Activated naive CD8-positive, alpha-beta T cell treated with anti-CD3 and anti-CD28 coated beads for 36 hours (primary cell): ENCODE data around the gene ZC3H6. TPM values are rescaled to one million over a fixed set of nuclear protein-coding genes. Genes with fewer than 3 reads are reported as not detected.
A peak's percentile ranks its signal among the peaks of the same experiment; 100 is the strongest.
"Not testable (repeated sequence)": the region's sequence is repeated elsewhere in the genome, so short reads cannot be mapped to it uniquely, and the experiment has no call there.

Experiments
- DNase-seq: peaks from one replicate; pipeline ENCODE4 v3.0.0; 2021
- H3K27ac Mint-ChIP-seq: one replicate; pipeline ENCODE4 v1.8.0; 2022; ENCODE audit warnings: mild to moderate bottlenecking, moderate library complexity, mixed read lengths
- H3K27me3 Mint-ChIP-seq: one replicate; pipeline ENCODE4 v1.8.0; 2022; ENCODE audit warnings: mild to moderate bottlenecking, mixed read lengths
- H3K36me3 Mint-ChIP-seq: one replicate; pipeline ENCODE4 v1.8.0; 2021; ENCODE audit warnings: mild to moderate bottlenecking, mixed read lengths
- H3K4me1 Mint-ChIP-seq: one replicate; pipeline ENCODE4 v1.8.0; 2021; ENCODE audit warnings: mixed read lengths
- H3K4me3 Mint-ChIP-seq: one replicate; pipeline ENCODE4 v1.8.0; 2022; ENCODE audit warnings: mild to moderate bottlenecking, moderate library complexity, mixed read lengths
- H3K9me3 Mint-ChIP-seq: one replicate; pipeline ENCODE4 v1.8.0; 2022; ENCODE audit warnings: mixed read lengths
- total RNA-seq, 2 experiments: library from RNA; stranded (reverse); gene quantifications; one replicate each; pipeline ENCODE4 v1.2.3, GENCODE V29; 2021

The ZC3H6 gene
- total RNA-seq, 2 experiments from 2014 or later: 7.6 to 7.7 TPM

DNA sequence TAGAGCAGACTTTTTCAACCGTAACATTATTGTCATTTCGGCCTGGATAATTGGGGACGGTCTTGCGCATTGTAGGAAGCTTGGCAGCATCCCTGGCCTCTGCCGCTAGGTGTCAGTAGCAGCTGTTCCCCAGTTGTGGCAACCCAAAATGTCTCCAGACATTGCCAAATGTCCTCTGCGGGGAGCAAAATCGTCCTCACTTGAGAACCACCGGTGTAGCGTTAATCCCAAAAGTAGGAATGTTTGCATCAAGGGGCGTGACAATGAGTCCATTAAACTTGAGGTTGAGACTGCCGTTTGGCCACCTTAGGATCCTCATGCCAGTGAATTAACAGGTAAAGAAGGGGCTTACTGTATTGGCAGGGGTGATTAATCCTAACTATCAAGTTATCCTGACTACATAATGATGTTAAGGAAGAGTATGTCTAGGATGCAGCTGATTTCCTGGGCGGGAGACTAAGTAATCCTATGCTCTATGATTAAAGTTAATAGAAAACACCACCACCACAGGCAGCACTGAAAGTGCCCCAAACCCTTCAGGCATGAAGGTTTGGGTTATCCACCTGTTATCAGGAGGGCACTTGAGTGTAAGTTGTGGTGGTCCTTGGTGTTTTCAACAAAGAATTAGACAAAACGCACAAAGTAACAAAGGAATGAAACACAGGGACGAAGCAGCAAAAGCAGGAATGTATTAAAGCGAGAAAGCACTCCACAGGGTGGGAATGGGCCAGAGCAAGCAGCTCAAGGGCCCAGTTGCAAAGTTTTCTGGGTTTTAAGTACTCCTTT, 15.7 kb upstream of the ZC3H6 start:
- peak; percentile 79 for DNase-seq
- H3K27me3 Mint-ChIP-seq: peaks cover 5% of the 10 kb centered on the region
- peak overlapping the region; percentile 65 for H3K27ac Mint-ChIP-seq
- H3K36me3 Mint-ChIP-seq: no peaks in the 10 kb centered on the region
- H3K4me3 Mint-ChIP-seq: peak overlapping the region; percentile 55
- H3K4me1 Mint-ChIP-seq: peaks cover 15% of the 10 kb centered on the region
- H3K9me3 Mint-ChIP-seq: peaks cover 5% of the 10 kb centered on the region

DNA sequence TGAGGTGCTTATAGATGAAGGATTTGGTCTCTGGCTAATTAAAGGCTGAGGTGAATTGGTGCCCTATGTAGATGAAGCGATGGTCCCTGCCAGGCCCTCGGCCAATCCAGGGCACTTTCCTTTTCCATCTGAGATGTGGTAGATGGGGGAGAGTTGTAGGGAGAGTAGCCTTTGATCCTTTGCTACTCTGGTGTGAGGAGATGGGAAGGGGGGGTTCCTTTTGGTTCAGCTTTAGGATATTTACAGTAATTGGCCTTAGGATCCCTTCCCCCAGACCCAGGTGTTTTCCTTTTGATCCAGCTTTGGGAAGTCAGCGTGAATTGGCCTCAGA, 15.1 kb upstream of the ZC3H6 start:
- H3K27ac Mint-ChIP-seq: no peak overlapping the region
- H3K9me3 Mint-ChIP-seq: peaks cover 5% of the 10 kb centered on the region
- no peak for DNase-seq
- no peak overlapping the region for H3K4me3 Mint-ChIP-seq
- peaks cover 15% of the 10 kb centered on the region for H3K4me1 Mint-ChIP-seq
- H3K27me3 Mint-ChIP-seq: peaks cover 5% of the 10 kb centered on the region
- no peaks in the 10 kb centered on the region for H3K36me3 Mint-ChIP-seq

DNA sequence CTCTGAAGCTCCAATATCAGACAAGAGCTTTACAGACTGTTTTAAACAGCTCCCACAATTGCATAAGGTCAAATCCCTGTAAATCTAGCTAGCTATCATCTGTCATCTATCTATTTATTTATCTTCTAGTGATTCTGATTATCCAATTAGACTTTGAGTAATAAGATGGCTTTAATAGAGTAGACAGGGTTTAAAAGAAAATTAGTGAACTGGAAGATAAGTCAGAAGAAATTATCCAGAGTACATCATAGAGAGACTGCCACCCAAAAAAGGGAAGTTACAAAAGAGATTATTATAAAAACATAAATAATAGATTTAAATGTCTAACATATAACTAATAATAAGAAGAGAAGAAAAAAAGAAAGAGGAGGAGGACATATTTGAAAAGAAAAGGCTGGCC, 12.5 kb upstream of the ZC3H6 start:
- DNase-seq: no peak
- H3K9me3 Mint-ChIP-seq: peaks cover 5% of the 10 kb centered on the region
- no peak overlapping the region for H3K4me3 Mint-ChIP-seq
- peaks cover 15% of the 10 kb centered on the region for H3K4me1 Mint-ChIP-seq
- H3K27ac Mint-ChIP-seq: no peak overlapping the region
- peaks cover 5% of the 10 kb centered on the region for H3K27me3 Mint-ChIP-seq
- no peaks in the 10 kb centered on the region for H3K36me3 Mint-ChIP-seq

DNA sequence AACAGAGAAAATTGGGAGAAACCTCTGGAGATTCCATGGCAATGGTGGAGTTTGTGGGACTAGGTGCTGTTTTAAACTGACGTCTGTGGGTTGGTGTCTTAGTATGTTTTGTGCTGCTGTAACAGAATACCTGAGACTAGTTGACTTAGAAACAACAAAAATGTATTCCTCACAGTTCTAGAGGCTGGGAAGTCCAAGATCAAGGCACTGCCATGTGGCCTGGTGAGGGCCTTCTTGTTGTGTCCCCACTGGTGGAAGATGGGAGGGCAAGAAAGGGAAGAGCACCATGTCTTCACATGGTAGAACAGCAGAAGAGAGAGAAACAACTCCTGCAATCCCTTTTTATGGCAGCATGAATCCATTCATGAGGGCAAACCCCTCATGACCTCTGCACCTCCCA, 6.8 kb upstream of the ZC3H6 start:
- H3K4me3 Mint-ChIP-seq: no peak overlapping the region
- peaks cover 3% of the 10 kb centered on the region for H3K36me3 Mint-ChIP-seq
- no peaks in the 10 kb centered on the region for H3K27me3 Mint-ChIP-seq
- no peak overlapping the region for H3K27ac Mint-ChIP-seq
- peaks cover 7% of the 10 kb centered on the region for H3K4me1 Mint-ChIP-seq
- peaks cover 8% of the 10 kb centered on the region for H3K9me3 Mint-ChIP-seq
- DNase-seq: no peak

DNA sequence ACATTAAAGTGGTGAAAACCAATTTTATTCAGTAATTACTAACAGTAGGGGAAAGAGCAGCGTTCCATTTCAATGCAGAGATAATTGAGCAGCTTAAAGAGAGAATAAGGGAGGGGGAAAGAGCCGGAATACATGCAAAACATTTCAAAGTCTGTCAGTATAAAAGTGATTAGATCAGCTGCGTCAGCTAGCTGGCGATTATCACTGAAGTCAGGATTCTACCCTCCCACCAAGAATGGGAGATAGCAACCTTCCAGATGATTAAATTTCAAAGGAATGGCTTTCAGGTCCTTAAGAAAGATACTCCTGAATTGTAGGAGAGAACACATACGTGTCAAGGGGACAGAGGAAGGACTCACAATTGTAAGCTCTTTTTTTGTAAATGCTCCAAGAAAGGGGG, 2.7 kb upstream of the ZC3H6 start:
- H3K27ac Mint-ChIP-seq: no peak overlapping the region
- H3K9me3 Mint-ChIP-seq: peaks cover 8% of the 10 kb centered on the region
- no peaks in the 10 kb centered on the region for H3K27me3 Mint-ChIP-seq
- no peak for DNase-seq
- H3K4me3 Mint-ChIP-seq: no peak overlapping the region
- peaks cover 3% of the 10 kb centered on the region for H3K36me3 Mint-ChIP-seq
- H3K4me1 Mint-ChIP-seq: peaks cover 9% of the 10 kb centered on the region

DNA sequence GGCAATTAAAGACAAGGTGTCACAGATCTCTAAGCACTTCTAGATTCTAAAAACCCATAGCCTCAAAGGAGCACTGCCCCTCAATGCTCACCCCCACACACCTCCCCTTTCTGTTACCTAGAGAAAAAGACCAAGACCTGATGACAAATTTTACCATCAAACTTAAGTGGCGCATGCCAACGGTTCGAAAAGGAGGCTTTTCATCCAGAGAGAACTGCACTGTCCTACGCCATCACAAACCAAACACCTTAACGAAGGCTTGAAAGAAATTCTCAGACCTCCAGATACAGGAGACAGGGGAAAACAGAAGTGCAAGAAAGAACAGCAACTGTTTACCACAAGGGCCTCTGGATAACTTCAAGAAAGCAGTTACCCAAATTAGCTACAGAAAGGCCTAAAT, 2.0 kb upstream of the ZC3H6 start:
- Mint-ChIP-seq H3K27ac (no peak overlapping the region), H3K36me3 (peaks cover 2% of the 10 kb centered on the region), H3K27me3 (no peaks in the 10 kb centered on the region), H3K9me3 (peaks cover 3% of the 10 kb centered on the region), H3K4me3 (no peak overlapping the region), H3K4me1 (peaks cover 13% of the 10 kb centered on the region)
- DNase-seq: no peak

DNA sequence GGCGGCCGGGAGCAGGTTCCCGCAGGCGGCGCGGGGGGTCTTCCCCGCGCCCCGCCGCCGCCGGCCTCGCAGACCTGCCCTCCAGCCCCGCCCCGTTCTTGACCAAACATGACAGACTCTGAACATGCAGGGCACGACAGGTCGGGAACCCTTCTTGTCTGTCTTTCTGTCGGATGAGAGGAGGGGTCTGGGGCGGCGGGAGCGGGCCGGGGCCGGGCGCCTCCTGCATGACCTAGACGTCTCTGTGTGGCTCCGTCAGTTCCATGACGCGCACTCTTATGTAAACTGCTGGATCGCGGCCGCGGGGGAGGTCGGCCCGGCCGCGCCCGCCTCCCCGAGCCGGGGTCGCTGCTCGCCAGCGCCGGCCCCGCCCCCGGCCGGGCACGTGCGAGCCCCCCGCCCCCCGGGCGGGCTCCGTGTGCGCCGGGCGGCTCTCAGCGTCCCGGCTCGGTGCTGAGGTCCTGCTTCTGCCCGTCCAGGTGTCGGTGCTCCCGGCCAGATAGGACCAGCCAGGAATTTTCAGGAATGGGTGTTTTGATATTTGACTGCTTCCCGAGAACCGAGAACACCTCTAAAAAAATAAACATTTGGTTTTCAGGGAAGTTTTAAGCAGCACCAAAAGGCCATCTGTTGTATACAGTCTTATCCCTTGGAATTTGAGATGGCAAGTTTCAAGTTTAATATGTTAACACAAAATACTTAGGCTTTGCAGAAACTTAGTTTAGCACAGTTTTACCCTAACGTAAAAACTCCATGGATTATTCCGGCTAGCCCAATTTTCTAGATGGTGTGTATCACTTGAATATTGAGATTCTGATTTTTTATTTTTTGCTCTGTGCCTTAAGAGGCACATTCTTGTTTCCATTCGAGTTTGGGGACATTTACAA, 733 bp downstream of the ZC3H6 start:
- no peaks in the 10 kb centered on the region for H3K36me3 Mint-ChIP-seq
- no peaks in the 10 kb centered on the region for H3K9me3 Mint-ChIP-seq
- H3K27me3 Mint-ChIP-seq: no peaks in the 10 kb centered on the region
- peak; percentile 83 for DNase-seq
- H3K4me1 Mint-ChIP-seq: peaks cover 29% of the 10 kb centered on the region
- H3K27ac Mint-ChIP-seq: peak overlapping the region; percentile 98
- H3K4me3 Mint-ChIP-seq: peak overlapping the region; percentile 92

DNA sequence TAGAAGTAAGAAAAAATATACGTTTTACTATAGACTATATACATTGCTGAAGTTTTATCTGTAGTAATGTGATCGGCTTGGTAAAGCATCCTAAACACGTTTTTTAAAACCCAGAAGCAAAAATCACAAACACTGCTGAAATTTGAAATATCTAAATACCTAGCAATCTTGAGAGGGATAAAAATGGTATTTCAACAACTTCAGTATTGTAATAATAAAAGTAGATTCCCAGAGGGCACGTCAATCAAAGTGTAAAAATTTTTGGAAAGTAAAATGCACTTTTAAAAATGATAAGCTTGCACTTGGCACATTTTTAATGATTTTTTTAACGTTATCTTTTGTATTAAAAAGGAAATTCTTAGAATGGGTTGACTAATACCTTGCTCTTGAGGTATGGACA, 1.6 kb downstream of the ZC3H6 start:
- Mint-ChIP-seq H3K36me3 (no peaks in the 10 kb centered on the region), H3K27me3 (no peaks in the 10 kb centered on the region), H3K4me3 (peak overlapping the region; percentile 80), H3K27ac (peak overlapping the region; percentile 51), H3K9me3 (no peaks in the 10 kb centered on the region), H3K4me1 (peaks cover 34% of the 10 kb centered on the region)
- no peak for DNase-seq

DNA sequence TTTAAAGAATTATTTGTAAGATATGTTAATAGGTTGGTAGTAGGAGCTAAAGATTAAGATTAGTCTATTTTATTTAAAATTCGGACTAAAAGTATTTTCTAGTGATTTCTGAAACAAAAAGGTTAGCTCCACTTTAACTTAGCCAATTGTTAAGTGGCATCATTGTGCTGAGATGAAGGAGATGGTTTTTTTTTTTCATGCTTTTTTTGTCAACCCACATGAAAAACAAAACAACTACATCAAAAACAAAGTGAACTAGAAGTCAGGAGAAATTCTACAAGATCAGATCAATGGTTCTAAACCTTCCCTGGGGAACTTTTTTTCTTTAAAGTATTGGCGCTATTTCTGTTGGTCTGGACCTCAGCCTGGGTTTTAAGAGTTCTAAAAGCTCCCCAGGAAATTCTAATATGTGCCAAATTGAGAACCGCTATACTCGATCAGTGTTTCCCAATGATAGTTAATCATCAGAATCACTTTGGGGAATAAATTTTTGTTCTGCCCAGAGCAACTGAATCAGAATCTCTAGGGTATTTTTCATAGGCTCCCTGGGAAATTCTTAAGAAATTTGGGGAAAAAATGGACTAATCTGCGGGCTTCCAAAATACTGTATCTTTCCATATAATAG, 2.3 kb downstream of the ZC3H6 start:
- Mint-ChIP-seq H3K4me3 (no peak overlapping the region), H3K27ac (no peak overlapping the region), H3K4me1 (peaks cover 34% of the 10 kb centered on the region)

DNA sequence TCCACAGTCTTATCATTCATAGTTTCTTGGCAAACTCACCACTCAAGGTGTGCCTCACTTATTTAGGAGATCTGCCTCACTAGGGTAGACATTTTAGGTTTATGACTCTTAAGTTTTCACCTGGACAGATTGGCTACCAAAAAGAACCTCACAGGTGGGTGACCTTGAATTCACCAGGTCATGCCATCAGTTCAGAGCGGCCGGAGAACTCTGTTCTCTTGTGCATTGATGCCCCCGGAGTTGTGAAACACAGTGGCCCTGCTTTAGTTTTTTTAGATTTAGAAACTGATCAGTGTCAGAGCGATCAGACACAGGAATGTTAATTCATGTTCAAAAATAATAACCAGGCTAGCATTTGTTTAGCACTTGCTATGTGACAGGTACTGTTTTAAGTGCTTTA, 6.7 kb downstream of the ZC3H6 start:
- H3K4me1 Mint-ChIP-seq: peaks cover 32% of the 10 kb centered on the region
- not testable (repeated sequence) for H3K36me3 Mint-ChIP-seq, DNase-seq, H3K9me3 Mint-ChIP-seq, H3K27me3 Mint-ChIP-seq, H3K4me3 Mint-ChIP-seq, H3K27ac Mint-ChIP-seq

More for the DNA sequence above, 2.3 kb downstream of the ZC3H6 start:
- Mint-ChIP-seq H3K27me3 (no peaks in the 10 kb centered on the region), H3K9me3 (no peaks in the 10 kb centered on the region), H3K36me3 (no peaks in the 10 kb centered on the region)
- no peak for DNase-seq

DNA sequence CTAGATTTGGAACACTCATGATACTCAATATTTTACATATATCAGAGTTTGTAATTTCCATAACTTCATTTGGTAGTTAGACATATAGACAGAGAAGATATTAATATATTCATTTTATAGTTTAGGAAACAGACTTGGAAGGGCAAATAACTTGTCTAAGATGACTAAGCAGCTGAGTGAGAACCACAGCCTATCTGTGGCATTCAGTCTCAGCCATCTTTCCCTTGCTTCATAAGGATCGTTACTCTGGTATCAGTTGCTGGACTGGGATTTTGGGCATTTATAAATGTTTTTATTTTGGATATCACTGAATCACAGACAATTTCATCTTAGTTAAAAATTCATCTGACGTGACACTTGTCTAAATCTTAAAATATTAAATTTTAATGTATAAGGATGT, 8.1 kb downstream of the ZC3H6 start:
- H3K9me3 Mint-ChIP-seq, DNase-seq, H3K36me3 Mint-ChIP-seq, H3K27ac Mint-ChIP-seq, H3K27me3 Mint-ChIP-seq, H3K4me3 Mint-ChIP-seq: not testable (repeated sequence)
- H3K4me1 Mint-ChIP-seq: peaks cover 29% of the 10 kb centered on the region

DNA sequence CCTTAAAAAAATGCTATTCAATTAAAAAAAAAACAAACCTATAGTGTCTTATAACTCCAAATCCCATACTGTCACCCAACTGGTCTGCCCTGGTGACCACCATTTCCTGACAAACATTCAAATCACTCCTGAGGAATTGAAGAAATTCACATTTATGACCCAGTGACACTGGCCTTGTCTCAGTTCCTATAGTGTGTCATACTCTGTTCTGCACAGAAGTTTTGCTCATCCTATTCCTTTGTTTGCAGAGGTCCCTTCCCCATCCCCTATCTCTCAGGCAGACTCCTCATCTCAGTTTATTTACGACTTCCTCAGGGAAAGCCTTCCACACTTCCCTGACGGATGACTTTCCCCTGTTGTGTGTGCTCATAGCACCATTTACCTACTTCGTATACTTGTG, 14.7 kb downstream of the ZC3H6 start:
- H3K9me3 Mint-ChIP-seq: no peaks in the 10 kb centered on the region
- H3K27me3 Mint-ChIP-seq: no peaks in the 10 kb centered on the region
- no peak overlapping the region for H3K4me3 Mint-ChIP-seq
- no peak for DNase-seq
- H3K4me1 Mint-ChIP-seq: peaks cover 11% of the 10 kb centered on the region
- no peaks in the 10 kb centered on the region for H3K36me3 Mint-ChIP-seq
- no peak overlapping the region for H3K27ac Mint-ChIP-seq

DNA sequence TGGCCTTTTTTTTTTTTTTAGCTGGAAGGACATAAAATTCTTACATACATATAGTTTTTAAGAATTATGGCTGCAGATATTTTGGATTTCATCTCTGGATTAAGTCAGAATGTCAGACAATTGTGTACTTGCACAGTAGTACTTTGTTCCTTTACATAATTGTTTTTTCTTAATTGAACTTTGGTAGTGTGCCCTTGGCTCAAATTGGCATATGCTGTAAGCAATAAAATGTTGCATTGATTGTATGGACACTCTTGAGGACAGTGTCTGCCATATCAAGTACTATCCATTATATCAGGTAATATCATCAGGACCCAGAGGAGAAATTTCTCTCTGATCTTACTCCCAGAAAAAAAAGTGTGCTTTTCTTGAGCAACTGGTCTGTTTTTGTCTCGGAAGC, 15.3 kb downstream of the ZC3H6 start:
- DNase-seq: no peak
- no peak overlapping the region for H3K27ac Mint-ChIP-seq
- no peaks in the 10 kb centered on the region for H3K36me3 Mint-ChIP-seq
- peaks cover 11% of the 10 kb centered on the region for H3K4me1 Mint-ChIP-seq
- no peaks in the 10 kb centered on the region for H3K9me3 Mint-ChIP-seq
- no peak overlapping the region for H3K4me3 Mint-ChIP-seq
- no peaks in the 10 kb centered on the region for H3K27me3 Mint-ChIP-seq

DNA sequence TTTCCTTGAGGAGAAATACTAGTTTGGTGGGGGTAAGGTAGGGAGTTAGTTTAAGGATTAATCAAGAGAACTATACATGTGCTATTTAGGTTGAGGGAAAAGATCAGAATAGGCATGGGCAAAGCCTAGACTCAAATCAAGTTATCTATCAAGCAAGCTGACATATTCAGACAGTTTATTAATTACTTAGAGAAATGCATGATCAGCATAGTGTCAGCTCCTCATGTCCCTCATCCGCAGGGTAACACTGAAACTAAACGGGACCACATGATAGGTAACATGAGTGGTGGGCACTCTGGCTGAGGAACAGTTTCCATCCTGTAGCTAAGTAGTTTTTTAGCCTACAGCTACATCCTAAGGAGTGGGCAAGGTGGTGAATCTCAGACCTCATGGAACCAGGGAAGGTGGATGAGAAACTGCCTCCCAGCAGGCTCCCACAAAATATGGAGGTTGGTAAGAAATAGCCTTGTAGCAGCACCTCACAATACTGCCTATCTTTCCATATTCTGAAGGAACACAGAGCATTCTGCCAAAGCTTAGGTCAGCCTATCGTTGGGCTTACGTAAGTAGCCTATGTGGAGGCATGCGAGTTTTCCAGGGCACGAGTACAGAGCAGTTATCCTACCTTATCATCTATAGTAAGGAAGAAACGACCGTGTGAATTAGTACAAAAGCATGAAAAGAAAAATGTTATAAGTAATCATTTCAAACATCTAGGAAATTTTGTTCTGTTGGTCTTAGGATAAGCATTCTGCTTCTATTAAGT, 18.4 kb downstream of the ZC3H6 start:
- Mint-ChIP-seq H3K36me3 (no peaks in the 10 kb centered on the region), H3K9me3 (no peaks in the 10 kb centered on the region), H3K4me1 (peaks cover 11% of the 10 kb centered on the region), H3K4me3 (no peak overlapping the region), H3K27me3 (no peaks in the 10 kb centered on the region), H3K27ac (no peak overlapping the region)
- no peak for DNase-seq
